GM12872 (cell line): ENCODE results near the gene BANF1.

ENCODE experiments used
- TF ChIP-seq, protein P1 (sequence below): IDR thresholded peaks from 3 replicates; pipeline ENCODE4 v1.5.1; 2011; ENCODE audit warnings: low read depth, mild to moderate bottlenecking, low read length, moderate library complexity; ENCODE audit not compliant: insufficient read depth

Gene BANF1

DNA sequence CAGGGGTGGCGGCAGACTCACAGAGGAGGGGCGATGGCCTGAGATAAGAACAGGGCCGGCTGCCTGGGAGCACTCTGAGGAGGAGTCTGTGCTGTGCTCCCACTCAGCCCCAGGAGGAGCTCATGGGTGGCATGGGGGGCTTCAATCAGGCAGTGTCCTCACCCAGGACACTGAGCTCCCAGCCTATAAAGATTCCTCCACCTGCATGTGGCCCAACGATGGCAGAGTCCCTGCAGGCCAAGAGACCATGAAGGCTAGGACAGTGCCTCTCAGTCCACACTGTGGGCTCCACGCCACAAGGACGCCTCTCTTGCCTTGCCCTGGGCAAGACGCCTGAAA is 11.4 kb downstream of the BANF1 start:
- TF ChIP-seq, protein P1, sequence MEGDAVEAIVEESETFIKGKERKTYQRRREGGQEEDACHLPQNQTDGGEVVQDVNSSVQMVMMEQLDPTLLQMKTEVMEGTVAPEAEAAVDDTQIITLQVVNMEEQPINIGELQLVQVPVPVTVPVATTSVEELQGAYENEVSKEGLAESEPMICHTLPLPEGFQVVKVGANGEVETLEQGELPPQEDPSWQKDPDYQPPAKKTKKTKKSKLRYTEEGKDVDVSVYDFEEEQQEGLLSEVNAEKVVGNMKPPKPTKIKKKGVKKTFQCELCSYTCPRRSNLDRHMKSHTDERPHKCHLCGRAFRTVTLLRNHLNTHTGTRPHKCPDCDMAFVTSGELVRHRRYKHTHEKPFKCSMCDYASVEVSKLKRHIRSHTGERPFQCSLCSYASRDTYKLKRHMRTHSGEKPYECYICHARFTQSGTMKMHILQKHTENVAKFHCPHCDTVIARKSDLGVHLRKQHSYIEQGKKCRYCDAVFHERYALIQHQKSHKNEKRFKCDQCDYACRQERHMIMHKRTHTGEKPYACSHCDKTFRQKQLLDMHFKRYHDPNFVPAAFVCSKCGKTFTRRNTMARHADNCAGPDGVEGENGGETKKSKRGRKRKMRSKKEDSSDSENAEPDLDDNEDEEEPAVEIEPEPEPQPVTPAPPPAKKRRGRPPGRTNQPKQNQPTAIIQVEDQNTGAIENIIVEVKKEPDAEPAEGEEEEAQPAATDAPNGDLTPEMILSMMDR, result no peak

DNA sequence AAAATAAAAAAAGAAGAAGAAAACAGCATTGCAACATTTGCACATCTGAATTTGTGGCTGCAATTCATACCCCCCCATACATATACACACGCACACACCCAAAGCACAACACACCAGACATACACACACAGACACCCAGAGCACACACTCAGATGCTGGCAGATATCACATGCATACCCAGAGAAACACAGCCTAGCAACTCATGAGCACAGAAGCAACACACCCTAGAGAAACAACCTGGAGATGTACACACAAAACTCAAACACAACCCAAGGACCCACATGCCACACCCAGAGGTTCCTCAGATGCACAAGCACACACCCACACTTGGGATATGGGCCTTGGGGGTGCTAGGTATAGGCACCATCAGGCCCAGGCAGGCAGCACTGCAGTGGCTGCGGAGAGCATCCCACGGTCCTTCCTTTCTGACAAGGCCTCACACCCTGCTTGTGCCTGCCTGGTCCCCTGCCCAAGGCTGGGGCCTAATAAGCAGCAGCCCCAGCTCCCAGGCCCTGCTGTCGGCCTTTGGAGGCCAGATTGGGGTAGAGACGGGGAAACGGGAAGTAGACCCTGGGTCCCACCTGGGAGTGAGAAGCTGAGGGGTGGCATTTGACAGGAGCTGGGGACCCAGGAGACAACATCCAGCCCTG is 12.6 kb downstream of the BANF1 start:
- TF ChIP-seq, protein P1, result no peak

DNA sequence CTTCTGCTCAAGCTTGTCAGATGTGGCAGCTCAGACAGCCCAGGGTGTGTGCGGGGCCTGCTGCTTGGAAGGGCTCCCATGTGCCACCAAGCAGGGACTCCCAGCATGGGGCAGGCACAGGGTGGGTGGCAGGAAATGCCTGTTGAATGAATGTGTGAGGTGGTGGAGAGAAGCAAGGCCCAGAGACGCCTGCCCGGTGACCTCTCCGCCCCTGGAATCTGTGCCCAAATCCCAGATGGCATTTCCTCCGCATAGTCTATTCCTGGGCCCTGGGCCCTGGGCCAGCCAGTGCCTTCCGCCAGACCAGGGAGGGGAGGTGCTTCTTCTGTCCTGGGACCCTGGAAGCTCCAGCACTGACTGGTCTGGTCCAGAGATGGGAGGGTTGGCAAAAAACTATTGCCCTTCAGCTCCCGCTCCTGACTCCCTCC is 13.2 kb downstream of the BANF1 start:
- TF ChIP-seq, protein P1, result no peak

DNA sequence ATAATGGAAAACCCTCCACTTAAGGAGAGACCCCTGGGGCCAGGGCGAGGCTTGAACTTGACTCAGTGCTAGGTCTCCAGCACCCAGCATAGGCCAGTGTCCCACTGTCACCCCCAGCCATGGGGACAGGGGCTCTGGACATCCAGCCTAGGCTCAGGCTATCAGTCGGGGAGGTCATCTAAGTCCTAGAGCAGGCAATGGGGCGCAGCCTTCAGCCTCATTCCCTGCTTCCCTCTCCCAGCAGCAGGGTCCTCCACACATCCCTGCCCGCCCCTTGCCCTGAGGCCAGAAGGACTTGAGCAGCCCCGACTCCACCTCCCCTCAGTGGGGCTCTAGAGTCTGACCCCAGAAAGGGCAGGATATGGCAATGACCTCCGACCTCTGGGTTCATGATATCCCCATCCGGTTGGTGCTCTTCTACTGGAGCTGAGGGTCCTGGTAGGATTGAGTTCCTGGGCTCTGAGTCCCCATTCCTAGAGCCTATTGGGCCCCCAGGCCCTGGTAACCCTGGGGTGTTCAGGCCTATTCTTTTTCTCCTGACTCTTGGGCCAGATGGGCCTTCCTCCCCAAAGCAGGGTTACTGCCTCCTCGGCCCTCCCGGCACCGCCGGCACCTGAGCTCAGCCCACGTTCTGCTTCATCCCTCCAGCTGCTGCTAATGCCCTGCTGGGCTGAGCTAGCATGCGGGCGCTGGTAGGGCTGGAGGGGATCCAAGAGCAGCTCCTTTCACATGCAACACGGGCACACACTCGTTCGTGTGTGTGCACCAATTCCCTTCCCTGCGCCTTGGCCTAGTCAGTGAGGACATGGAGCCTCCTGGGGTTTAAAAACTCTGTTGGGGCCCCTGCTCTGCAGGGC is 13.9 kb downstream of the BANF1 start:
- TF ChIP-seq, protein P1, result no peak

DNA sequence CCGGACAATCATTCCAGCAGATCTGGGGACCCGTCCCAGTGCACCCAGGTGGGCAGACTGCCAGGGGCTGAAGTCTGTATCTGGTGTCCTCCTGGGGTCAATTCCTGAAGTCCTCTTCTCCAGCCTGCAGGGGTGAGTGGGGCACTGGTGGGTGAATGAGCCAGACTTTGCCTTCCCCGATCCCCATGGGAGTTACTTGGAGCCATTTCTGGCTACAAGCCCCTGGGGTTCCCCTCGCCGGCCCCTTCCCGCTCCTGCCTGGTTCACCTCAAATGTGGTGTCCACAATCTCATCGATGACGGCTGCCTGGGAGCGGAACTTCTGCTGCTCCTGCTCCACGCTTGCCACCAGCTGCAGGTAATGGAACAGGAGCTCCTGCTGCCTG is 14.5 kb downstream of the BANF1 start:
- TF ChIP-seq, protein P1, result no peak

DNA sequence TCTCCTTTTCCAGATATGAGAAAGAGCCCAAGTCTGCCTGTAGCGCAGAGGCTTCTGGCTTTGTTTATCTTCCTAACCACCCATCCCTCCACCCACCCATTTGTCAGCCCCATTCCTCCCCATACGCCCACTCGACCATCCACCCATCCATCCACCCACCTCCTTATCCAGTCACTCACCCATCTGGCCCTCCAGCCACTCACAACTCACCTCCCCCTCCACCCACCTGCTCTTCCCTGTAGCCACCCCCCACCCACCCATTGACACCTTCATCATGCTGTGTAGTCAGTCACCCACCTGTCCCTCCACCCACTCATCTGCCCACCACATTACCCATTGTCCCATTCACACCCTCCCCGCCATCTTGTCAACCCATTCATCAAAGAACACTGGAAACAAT is 15.0 kb downstream of the BANF1 start:
- TF ChIP-seq, protein P1, result no peak

DNA sequence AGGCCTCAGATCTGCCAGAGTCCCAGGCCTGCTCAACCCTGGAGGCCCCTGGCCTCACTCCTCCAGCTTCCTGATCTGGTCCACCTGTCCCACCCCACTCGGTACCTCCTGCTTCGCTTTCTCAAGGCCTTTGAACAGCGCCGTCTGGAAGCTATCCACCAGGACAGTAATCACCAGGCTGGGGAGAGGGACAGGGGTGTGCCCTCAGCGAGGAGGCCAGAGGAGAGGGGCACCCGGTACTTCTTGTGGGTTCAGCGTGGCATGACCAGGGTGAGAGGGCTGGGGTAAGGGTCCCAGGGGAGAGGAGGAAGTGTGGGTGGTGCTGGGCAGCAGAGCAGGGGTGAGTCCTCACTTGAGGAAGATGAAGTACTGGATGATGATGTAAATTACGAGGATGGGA is 17.9 kb downstream of the BANF1 start:
- TF ChIP-seq, protein P1, result no peak
